NCI-H446 treated with DMSO at 0.1 percent for 48 hours (cell line): ENCODE results near the gene ATPAF1.
A peak's percentile ranks its signal among the peaks of the same experiment; 100 is the strongest.

Experiments
- DNase-seq: peaks from one replicate; lab custom pipeline; 2025; lab: John Stamatoyannopoulos, UW

Gene ATPAF1

DNA sequence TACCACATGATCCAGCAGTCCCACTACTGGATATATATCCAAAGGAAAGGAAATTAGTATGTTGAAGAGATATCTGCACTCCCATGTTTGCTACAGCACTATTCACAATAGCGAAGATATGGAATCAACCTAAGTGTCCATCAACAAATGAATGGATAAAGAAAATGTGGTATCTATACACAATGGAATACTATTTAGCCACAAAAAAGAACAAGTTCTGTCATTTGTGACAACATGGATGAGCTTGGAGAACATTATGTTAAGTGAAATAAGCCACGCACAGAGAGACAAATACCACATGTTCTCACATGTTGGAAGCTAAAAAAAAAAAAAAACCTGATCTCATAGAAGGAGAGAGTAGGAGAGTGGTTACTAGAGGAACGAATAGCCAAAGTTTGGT, 17.7 kb downstream of the ATPAF1 start:
- no peak for DNase-seq

- no peak for DNase-seq
These were observed 18.4 kb downstream of the ATPAF1 start for GRCh38 chr1:46649764-46650163.

GRCh38 chr1:46647611-46648010, 20.6 kb downstream of the ATPAF1 start:
- no peak for DNase-seq

DNA sequence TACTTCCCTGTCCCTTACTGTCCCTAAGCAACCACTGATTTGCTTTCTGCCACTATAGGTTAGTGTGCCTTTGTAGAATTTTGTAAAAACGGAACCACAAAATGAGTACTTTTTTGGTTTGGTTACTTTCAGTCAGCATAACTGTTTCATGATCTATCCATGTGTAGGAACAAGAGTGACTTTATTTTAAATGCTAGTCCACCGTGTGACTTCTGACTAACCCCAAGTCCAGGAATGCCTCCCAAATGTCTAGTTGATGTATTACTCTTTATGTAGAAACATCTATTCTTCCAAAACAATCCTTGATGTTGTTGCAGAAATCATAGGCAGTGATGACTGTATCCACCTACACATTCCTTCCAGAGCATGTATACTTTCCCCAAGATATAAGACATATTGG, 21.3 kb downstream of the ATPAF1 start:
- no peak for DNase-seq

GRCh38 chr1:46646331-46646730, 21.8 kb downstream of the ATPAF1 start:
- DNase-seq: no peak

GRCh38 chr1:46645815-46646214, 22.3 kb downstream of the ATPAF1 start:
- DNase-seq: no peak

DNA sequence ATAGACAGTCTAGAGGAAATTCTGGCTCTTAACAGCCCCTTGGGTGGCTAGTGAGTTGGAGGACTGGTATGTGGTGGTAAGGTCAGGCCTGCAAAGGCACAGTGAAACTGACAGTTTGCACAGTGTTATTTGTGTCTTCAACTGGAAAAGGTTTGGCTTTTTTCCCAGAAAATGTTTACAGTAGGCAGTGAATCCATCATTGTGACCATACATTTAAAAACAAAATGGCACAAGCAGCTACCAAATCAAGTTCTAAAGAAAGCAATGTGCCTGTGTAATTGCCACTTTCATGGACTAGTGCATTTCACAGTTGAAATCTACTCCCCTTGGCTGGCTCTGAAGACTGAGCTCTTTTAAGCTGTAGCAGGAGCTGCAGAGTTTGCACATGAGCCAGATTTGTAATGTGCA, 24.8 kb downstream of the ATPAF1 start:
- peak; percentile 99 for DNase-seq

- DNase-seq: no peak
These were observed 26.0 kb downstream of the ATPAF1 start for GRCh38 chr1:46642115-46642680.

- DNase-seq: no peak
These were observed 28.6 kb downstream of the ATPAF1 start for GRCh38 chr1:46639547-46639946.

- DNase-seq: no peak
These were observed 29.2 kb downstream of the ATPAF1 start for GRCh38 chr1:46638921-46639320.

DNA sequence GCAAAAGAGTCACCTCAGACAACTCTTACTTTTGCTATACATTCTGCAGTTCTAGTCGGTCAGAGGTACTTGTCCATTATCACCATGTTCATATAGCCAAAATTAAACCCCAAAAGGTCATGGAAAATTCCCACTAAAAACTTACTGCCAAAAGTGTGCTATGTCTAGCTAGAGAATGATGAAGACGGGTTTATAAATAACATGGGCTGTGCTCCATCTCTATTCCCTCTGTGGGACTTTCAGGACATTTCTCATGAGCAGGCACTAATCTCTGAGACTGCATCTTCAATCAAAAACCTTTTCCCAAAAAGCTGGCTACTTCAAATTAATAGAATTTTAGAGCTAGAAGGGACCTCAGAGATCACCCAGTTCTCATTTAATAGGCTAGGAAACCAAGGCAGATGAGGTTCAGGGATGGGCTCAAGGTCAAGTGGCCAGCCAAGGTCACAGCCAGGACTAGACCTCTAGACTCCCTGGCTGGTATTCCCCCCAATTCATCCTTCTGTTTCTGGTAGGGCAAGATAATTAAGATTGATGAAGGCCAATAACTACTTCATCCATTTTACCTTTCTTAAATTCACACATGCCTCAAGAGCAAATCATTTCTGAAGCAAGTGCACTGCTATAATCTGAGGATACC, 30.6 kb downstream of the ATPAF1 start:
- no peak for DNase-seq

- no peak for DNase-seq
These were observed 33.0 kb downstream of the ATPAF1 start for GRCh38 chr1:46635205-46635604.

DNA sequence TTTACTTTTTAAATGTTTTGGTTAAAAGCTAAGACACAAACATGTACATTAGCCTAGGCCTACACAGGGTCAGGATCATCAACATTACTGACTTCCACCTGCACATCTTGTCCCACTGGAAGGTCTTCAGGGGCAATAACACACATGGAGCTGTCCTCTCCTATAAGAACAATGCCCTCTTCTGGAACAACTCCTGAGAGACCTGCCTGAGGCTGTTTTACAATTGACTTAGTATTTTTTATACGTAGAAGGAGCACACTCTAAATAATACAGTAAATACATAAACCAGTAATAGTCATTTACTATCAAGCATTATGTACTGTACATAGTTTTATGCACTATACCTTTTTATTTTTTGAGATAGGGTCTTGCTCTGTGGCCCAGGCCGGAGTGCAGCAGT, 37.4 kb downstream of the ATPAF1 start:
- DNase-seq: no peak

- no peak for DNase-seq
These were observed 44.2 kb downstream of the ATPAF1 start for GRCh38 chr1:46623743-46624644.

GRCh38 chr1:46622344-46622743, 45.8 kb downstream of the ATPAF1 start:
- DNase-seq: peak; percentile 22

- no peak for DNase-seq
These were observed 46.2 kb downstream of the ATPAF1 start for GRCh38 chr1:46621930-46622329.

GRCh38 chr1:46619656-46620258, 48.4 kb downstream of the ATPAF1 start:
- DNase-seq: no peak

- DNase-seq: no peak
These were observed 49.3 kb downstream of the ATPAF1 start for GRCh38 chr1:46618754-46619415.

DNA sequence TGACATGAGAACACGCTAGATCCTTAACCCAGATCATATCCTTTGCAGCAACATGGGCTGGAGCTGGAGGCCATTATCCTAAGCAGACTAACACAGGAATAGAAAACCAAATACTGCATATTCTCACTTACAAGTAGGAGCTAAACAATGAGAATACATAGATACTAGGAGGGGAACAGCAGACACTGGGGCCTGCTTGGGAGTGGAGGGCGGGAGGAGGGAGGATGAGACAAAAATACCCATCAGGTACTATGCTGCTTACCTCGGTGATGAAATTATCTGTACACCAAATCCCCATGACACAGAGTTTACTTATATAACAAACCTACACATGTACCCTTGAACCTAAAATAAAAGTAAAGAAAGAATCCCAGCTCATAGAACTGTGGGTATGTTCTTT, 50.3 kb downstream of the ATPAF1 start:
- DNase-seq: no peak

DNA sequence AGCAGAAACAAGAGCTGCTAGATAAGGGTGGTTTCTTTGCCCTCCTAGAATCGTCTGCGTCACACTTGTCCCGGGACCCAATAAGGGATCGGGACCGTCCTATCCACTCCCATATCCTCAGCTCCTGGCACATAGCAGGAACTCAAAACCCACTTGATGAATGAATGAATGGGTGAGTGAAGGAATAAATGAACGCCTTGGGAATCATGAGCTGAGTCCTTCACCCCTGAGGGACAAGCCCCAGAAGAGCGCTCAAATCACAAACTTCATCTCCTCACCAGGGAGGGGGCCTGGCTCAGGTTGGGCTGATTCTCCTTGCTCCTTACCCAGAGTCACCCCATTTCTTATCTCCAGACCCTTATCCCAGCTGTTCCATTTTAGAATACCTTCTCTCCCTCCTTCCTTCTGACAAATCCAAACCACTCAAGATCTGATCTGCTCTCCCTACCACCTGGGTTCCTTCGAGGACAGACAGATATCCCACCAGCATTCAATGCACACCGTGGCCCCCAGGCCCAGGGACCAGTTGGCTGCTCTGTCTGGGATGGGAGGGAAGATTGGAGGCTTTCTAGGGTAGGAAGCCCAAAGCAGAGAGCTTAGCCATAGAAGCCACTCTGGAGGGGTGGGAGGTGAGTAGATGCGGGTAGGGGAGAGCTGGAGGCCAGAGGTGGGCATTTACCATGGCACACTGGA, 50.9 kb downstream of the ATPAF1 start:
- no peak for DNase-seq

DNA sequence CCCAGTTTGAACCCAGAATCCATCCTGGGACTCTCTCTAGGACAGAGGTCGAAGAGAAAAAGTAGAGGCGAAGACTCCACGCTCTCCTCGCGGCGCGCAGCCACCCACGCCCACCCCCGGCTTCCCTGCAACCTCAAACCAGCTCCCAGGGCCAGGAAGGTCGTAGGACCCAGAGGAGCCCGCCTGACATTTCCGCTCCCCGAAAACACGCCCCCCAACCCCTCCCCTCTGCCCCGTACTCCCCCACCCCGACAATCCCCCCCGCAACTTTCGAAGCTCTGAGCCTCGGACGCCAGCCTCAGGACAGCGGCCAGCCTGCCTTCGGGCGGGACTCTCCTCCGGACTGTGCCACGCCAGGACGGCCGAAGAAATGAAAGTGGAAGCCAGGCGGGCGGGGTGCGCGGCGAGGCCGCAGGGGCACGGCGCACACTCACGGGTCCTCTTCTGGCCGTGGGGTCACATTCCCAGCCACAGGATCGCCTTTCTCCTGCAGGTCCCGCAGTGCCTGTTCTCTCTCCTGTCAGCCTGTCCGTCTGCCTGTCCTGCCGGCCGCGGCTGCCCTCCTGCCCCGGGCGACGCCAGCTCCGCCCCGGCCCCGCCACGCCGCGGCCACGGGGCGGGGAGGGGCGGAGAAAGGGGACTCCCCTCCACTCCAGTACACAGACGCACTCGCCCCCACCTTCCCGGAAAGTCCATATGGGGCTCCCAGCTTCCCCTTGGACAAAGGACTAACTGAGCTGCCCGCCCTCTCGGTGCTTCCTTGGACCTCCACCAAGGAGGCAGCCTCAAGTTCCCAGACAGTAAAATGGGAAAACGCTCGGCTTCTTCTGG, 51.7 kb downstream of the ATPAF1 start, which contains the start of gene MOB3C:
TSS of gene MOB3C (minus strand) at position 535 of the 831 bp plus-strand sequence. CDS start 3,490 bp downstream, outside the sequence.
- DNase-seq: no peak
